HEK293 (cell line): ENCODE results near the gene R3HDM2.

Experiments used
- CTCF ChIA-PET: fragments of 350-600 bp; formaldehyde crosslinking; extraction: SDS; loops from one replicate; lab custom pipeline; 2021; ENCODE audit warnings: antibody characterized with exemption; lab: Yijun Ruan, JAX
- POLR2A ChIA-PET: fragments of 300-600 bp; formaldehyde crosslinking; extraction: SDS; loops from one replicate; lab custom pipeline; 2020; ENCODE audit warnings: antibody characterized with exemption, inconsistent platforms; lab: Yijun Ruan, JAX
- H3K27ac ChIP-seq: fragments of 200-500 bp; sonication (Bioruptor generic); 2 replicates; pipeline ENCODE4 v1.5.1; 2014; ENCODE audit warnings: low read depth, low read length, control low read depth, inconsistent platforms; ENCODE audit errors: extremely low read depth
- H3K36me3 ChIP-seq, 2 experiments: fragments of 200-500 bp in 1 of 2; sonication (Bioruptor generic) in 1 of 2; 1 replicate in 1 of 2; 2 replicates in 1 of 2; pipeline ENCODE4 v1.5.1; 2014 to 2017; ENCODE audit warnings: inconsistent platforms in 2 of 2, low read length in 2 of 2; ENCODE audit not compliant: control insufficient read depth in 2 of 2, insufficient read depth in 1 of 2
- H3K4me1 ChIP-seq: fragments of 200-500 bp; sonication (Bioruptor generic); 2 replicates; pipeline ENCODE4 v1.5.1; 2014; ENCODE audit warnings: mild to moderate bottlenecking, low read length, inconsistent platforms; ENCODE audit not compliant: control insufficient read depth, insufficient read depth
- H3K4me3 ChIP-seq: 2 replicates; pipeline ENCODE4 v1.5.1; 2011; ENCODE audit warnings: low read depth, mild to moderate bottlenecking, control low read depth, low read length, moderate library complexity
- H3K9me3 ChIP-seq: fragments of 200-500 bp; sonication (Bioruptor generic); 2 replicates; pipeline ENCODE4 v1.5.1; 2014; ENCODE audit warnings: low read depth, low read length, inconsistent platforms; ENCODE audit not compliant: control insufficient read depth, insufficient read depth
- GLIS2 ChIP-seq: fragments of 450-650 bp; formaldehyde crosslinking; IDR thresholded peaks from 2 replicates; pipeline ENCODE4 v1.5.1; 2016; ENCODE audit warnings: missing biosample characterization, missing genetic modification characterization
- SCRT1 ChIP-seq: fragments of 450-650 bp; formaldehyde crosslinking; IDR thresholded peaks from 2 replicates; pipeline ENCODE4 v1.5.1; 2016; ENCODE audit warnings: missing biosample characterization, missing genetic modification characterization, borderline replicate concordance
- SETDB1 ChIP-seq: IDR thresholded peaks from one replicate; pipeline ENCODE4 v1.6.1; 2017; ENCODE audit warnings: mild to moderate bottlenecking, low read length, moderate library complexity, mixed read lengths; ENCODE audit not compliant: insufficient read length
- ZBTB17 ChIP-seq: fragments of 450-650 bp; formaldehyde crosslinking; IDR thresholded peaks from 2 replicates; pipeline ENCODE4 v1.5.1; 2016; ENCODE audit warnings: missing biosample characterization, missing genetic modification characterization
- ZFHX2 ChIP-seq: fragments of 450-650 bp; formaldehyde crosslinking; conservative IDR thresholded peaks from 2 replicates; pipeline ENCODE4 v1.5.1; 2016; ENCODE audit warnings: missing biosample characterization, missing genetic modification characterization
- ZNF114 ChIP-seq: fragments of 450-650 bp; formaldehyde crosslinking; IDR thresholded peaks from 2 replicates; pipeline ENCODE4 v1.5.0; 2017; ENCODE audit warnings: missing biosample characterization, missing genetic modification characterization
- ZNF239 ChIP-seq: fragments of 450-650 bp; formaldehyde crosslinking; IDR thresholded peaks from 2 replicates; pipeline ENCODE4 v1.5.1; 2016; ENCODE audit warnings: missing biosample characterization, missing genetic modification characterization
- ZNF311 ChIP-seq: fragments of 450-650 bp; formaldehyde crosslinking; IDR thresholded peaks from 2 replicates; pipeline ENCODE4 v1.5.1; 2017; ENCODE audit warnings: missing biosample characterization, missing genetic modification characterization, borderline replicate concordance
- ZNF335 ChIP-seq: fragments of 450-650 bp; formaldehyde crosslinking; conservative IDR thresholded peaks from 2 replicates; pipeline ENCODE4 v1.5.1; 2016; ENCODE audit warnings: missing biosample characterization, missing genetic modification characterization
- ZNF366 ChIP-seq: fragments of 450-650 bp; formaldehyde crosslinking; conservative IDR thresholded peaks from 2 replicates; pipeline ENCODE4 v1.5.1; 2016; ENCODE audit warnings: missing biosample characterization, missing genetic modification characterization
- ZNF501 ChIP-seq: fragments of 450-650 bp; formaldehyde crosslinking; IDR thresholded peaks from 2 replicates; pipeline ENCODE4 v1.5.1; 2016; ENCODE audit warnings: missing biosample characterization, missing genetic modification characterization
- ZNF510 ChIP-seq: fragments of 450-650 bp; formaldehyde crosslinking; IDR thresholded peaks from 2 replicates; pipeline ENCODE4 v1.5.1; 2018; ENCODE audit warnings: mild to moderate bottlenecking, missing genetic modification characterization, missing biosample characterization; ENCODE audit not compliant: insufficient replicate concordance
- ZNF629 ChIP-seq: fragments of 450-650 bp; formaldehyde crosslinking; IDR thresholded peaks from 2 replicates; pipeline ENCODE4 v1.5.1; 2017; ENCODE audit warnings: missing biosample characterization, missing genetic modification characterization
- ZNF785 ChIP-seq: fragments of 450-650 bp; formaldehyde crosslinking; IDR thresholded peaks from 2 replicates; pipeline ENCODE4 v1.5.1; 2016; ENCODE audit warnings: missing biosample characterization, missing genetic modification characterization
- TF ChIP-seq, protein P1 (sequence below): fragments of 450-650 bp; formaldehyde crosslinking; IDR thresholded peaks from 2 replicates; pipeline ENCODE4 v1.5.1; 2016; ENCODE audit warnings: missing biosample characterization, missing genetic modification characterization, low read depth
- TF ChIP-seq, protein P2 (sequence below): fragments of 450-650 bp; formaldehyde crosslinking; IDR thresholded peaks from 2 replicates; pipeline ENCODE4 v1.5.1; 2017; ENCODE audit warnings: missing biosample characterization, missing genetic modification characterization
- TF ChIP-seq, protein P3 (sequence below): fragments of 450-650 bp; formaldehyde crosslinking; IDR thresholded peaks from 2 replicates; pipeline ENCODE4 v1.5.1; 2016; ENCODE audit warnings: missing biosample characterization, missing genetic modification characterization
- TF ChIP-seq, protein P4 (sequence below): fragments of 450-650 bp; formaldehyde crosslinking; IDR thresholded peaks from 2 replicates; pipeline ENCODE4 v1.5.1; 2016; ENCODE audit warnings: missing biosample characterization, missing genetic modification characterization
- TF ChIP-seq, protein P5 (sequence below): fragments of 450-650 bp; formaldehyde crosslinking; IDR thresholded peaks from 2 replicates; pipeline ENCODE4 v1.5.1; 2016; ENCODE audit warnings: missing biosample characterization, missing genetic modification characterization
- TF ChIP-seq, protein P6 (sequence below): fragments of 450-650 bp; formaldehyde crosslinking; IDR thresholded peaks from 2 replicates; pipeline ENCODE4 v1.5.1; 2016; ENCODE audit warnings: missing biosample characterization, missing genetic modification characterization
- TF ChIP-seq, protein P7 (sequence below): fragments of 450-650 bp; formaldehyde crosslinking; IDR thresholded peaks from 2 replicates; pipeline ENCODE4 v1.5.1; 2016; ENCODE audit warnings: missing biosample characterization, missing genetic modification characterization

The R3HDM2 gene

DNA sequence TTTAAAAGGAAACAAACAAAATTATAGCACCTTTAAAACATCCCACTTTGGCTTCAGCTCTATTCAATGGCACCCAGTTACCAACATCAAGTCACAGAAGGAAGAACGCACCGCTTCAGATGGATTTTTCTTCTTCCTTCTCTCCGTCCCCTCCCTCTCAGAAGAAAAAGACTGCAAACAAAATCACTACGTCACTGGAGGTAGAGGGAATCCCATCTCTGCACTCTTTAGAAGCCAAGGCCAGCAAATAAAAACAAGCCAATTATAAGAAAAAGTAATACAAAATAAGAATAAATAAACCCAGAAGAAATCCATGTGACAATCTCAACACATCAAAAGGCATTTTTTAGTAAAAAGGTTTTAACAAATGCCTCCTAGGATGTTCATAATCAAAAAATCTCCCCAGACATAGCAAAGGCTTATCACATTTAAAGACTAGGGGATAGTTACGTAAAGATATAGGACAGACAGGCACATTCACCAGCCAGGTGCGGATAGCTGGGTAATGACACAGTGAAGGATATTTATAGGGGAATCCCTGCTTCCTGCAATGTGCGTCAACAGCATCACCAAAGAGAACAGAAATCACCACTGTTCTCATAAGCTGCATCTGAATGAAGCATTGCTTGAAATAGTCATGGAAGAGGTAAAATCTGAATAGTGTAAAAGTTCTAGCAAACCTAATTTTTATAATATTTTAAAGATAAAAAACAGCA is 89.4 kb downstream of the R3HDM2 start:
- H3K4me3 ChIP-seq = no peak overlapping the region
- POLR2A ChIA-PET = interaction anchor here (1.7 kb wide), 1 partner anchor 9 kb away, joined by 6 read pairs; no protein-coding TSS in a partner anchor
- TF ChIP-seq ZNF501 (peak; percentile 46; the same call in 1 of the 2 replicates), ZNF366 (tag by site-specific recombination) (peak; percentile 79), ZNF335 (peak; percentile 38; the same call in 1 of the 2 replicates), ZNF629 (tag by site-specific recombination) (peak; percentile 71; the same call in 1 of the 2 replicates), GLIS2 (no peak), ZNF239 (tag by site-specific recombination) (no peak), ZNF510 (no peak), SCRT1 (no peak), ZBTB17 (tag by site-specific recombination) (peak; percentile 85)
- TF ChIP-seq, protein P1, sequence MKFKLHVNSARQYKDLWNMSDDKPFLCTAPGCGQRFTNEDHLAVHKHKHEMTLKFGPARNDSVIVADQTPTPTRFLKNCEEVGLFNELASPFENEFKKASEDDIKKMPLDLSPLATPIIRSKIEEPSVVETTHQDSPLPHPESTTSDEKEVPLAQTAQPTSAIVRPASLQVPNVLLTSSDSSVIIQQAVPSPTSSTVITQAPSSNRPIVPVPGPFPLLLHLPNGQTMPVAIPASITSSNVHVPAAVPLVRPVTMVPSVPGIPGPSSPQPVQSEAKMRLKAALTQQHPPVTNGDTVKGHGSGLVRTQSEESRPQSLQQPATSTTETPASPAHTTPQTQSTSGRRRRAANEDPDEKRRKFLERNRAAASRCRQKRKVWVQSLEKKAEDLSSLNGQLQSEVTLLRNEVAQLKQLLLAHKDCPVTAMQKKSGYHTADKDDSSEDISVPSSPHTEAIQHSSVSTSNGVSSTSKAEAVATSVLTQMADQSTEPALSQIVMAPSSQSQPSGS (tag by site-specific recombination) = peak; percentile 70
- TF ChIP-seq, protein P2, sequence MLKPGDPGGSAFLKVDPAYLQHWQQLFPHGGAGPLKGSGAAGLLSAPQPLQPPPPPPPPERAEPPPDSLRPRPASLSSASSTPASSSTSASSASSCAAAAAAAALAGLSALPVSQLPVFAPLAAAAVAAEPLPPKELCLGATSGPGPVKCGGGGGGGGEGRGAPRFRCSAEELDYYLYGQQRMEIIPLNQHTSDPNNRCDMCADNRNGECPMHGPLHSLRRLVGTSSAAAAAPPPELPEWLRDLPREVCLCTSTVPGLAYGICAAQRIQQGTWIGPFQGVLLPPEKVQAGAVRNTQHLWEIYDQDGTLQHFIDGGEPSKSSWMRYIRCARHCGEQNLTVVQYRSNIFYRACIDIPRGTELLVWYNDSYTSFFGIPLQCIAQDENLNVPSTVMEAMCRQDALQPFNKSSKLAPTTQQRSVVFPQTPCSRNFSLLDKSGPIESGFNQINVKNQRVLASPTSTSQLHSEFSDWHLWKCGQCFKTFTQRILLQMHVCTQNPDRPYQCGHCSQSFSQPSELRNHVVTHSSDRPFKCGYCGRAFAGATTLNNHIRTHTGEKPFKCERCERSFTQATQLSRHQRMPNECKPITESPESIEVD (tag by site-specific recombination) = 0 out of 2 replicates have a peak, but pooled peaks have one; percentile 3
- TF ChIP-seq, protein P3, sequence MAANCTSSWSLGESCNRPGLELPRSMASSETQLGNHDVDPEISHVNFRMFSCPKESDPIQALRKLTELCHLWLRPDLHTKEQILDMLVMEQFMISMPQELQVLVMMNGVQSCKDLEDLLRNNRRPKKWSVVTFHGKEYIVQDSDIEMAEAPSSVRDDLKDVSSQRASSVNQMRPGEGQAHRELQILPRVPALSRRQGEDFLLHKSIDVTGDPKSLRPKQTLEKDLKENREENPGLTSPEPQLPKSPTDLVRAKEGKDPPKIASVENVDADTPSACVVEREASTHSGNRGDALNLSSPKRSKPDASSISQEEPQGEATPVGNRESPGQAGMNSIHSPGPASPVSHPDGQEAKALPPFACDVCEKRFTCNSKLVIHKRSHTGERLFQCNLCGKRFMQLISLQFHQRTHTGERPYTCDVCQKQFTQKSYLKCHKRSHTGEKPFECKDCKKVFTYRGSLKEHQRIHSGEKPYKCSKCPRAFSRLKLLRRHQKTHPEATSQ (tag by site-specific recombination) = no peak
- H3K27ac ChIP-seq = no peak overlapping the region
- CTCF ChIA-PET = interaction anchor here (0.7 to 1.8 kb wide), 6 partner anchors 33 to 112 kb away, joined by 3 to 11 read pairs (median 4); no protein-coding TSS in a partner anchor
- peaks cover 22% of the 10 kb centered on the region for H3K4me1 ChIP-seq
- peaks cover 0 to 4% of the 10 kb centered on the region in 2 experiments; a peak in 1 of 3 replicates for H3K36me3 ChIP-seq
- H3K9me3 ChIP-seq = no peaks in the 10 kb centered on the region

DNA sequence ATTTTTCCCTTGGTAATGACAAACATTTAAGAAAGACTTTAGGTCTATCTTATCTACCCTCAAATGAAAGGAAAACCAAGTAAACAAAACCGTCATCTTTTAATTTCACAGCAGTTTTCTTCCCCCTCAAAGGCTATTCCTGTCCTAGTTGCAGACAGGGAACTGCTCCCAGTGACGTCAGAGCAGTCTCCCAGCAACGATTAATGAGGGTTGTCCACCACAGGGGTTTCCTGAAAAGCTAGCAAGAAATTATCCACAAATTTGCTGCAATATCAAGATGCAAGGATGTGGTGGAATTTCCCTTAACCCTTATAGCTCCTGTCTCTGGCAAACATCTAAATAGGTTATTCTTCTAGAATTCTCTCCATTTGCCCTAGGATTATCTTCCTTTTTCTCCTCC is 90.7 kb downstream of the R3HDM2 start:
- no peaks in the 10 kb centered on the region for H3K9me3 ChIP-seq
- peaks cover 0 to 4% of the 10 kb centered on the region in 2 experiments; a peak in 1 of 3 replicates for H3K36me3 ChIP-seq
- H3K4me3 ChIP-seq = no peak overlapping the region
- ChIA-PET CTCF (interaction anchor here (0.7 to 2.0 kb wide), 3 partner anchors 32 to 116 kb away, joined by 3 to 8 read pairs (median 6); no protein-coding TSS in a partner anchor), POLR2A (no interaction called here)
- H3K27ac ChIP-seq = no peak overlapping the region
- peaks cover 22% of the 10 kb centered on the region for H3K4me1 ChIP-seq
- TF ChIP-seq, protein P4, sequence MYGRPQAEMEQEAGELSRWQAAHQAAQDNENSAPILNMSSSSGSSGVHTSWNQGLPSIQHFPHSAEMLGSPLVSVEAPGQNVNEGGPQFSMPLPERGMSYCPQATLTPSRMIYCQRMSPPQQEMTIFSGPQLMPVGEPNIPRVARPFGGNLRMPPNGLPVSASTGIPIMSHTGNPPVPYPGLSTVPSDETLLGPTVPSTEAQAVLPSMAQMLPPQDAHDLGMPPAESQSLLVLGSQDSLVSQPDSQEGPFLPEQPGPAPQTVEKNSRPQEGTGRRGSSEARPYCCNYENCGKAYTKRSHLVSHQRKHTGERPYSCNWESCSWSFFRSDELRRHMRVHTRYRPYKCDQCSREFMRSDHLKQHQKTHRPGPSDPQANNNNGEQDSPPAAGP = no peak
- TF ChIP-seq ZNF311 (tag by site-specific recombination) (no peak), ZNF114 (no peak), ZNF785 (tag by site-specific recombination) (no peak), ZFHX2 (tag by site-specific recombination) (no peak), SETDB1 (no peak)
- TF ChIP-seq, protein P5, sequence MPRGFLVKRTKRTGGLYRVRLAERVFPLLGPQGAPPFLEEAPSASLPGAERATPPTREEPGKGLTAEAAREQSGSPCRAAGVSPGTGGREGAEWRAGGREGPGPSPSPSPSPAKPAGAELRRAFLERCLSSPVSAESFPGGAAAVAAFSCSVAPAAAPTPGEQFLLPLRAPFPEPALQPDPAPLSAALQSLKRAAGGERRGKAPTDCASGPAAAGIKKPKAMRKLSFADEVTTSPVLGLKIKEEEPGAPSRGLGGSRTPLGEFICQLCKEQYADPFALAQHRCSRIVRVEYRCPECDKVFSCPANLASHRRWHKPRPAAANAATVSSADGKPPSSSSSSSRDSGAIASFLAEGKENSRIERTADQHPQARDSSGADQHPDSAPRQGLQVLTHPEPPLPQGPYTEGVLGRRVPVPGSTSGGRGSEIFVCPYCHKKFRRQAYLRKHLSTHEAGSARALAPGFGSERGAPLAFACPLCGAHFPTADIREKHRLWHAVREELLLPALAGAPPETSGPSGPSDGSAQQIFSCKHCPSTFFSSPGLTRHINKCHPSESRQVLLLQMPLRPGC (tag by site-specific recombination) = peak; percentile 77; the same call in 1 of the 2 replicates
- TF ChIP-seq, protein P6, sequence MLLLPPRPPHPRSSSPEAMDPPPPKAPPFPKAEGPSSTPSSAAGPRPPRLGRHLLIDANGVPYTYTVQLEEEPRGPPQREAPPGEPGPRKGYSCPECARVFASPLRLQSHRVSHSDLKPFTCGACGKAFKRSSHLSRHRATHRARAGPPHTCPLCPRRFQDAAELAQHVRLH (tag by site-specific recombination) = 0 out of 2 replicates have a peak, but pooled peaks have one; percentile 51
- TF ChIP-seq, protein P7, sequence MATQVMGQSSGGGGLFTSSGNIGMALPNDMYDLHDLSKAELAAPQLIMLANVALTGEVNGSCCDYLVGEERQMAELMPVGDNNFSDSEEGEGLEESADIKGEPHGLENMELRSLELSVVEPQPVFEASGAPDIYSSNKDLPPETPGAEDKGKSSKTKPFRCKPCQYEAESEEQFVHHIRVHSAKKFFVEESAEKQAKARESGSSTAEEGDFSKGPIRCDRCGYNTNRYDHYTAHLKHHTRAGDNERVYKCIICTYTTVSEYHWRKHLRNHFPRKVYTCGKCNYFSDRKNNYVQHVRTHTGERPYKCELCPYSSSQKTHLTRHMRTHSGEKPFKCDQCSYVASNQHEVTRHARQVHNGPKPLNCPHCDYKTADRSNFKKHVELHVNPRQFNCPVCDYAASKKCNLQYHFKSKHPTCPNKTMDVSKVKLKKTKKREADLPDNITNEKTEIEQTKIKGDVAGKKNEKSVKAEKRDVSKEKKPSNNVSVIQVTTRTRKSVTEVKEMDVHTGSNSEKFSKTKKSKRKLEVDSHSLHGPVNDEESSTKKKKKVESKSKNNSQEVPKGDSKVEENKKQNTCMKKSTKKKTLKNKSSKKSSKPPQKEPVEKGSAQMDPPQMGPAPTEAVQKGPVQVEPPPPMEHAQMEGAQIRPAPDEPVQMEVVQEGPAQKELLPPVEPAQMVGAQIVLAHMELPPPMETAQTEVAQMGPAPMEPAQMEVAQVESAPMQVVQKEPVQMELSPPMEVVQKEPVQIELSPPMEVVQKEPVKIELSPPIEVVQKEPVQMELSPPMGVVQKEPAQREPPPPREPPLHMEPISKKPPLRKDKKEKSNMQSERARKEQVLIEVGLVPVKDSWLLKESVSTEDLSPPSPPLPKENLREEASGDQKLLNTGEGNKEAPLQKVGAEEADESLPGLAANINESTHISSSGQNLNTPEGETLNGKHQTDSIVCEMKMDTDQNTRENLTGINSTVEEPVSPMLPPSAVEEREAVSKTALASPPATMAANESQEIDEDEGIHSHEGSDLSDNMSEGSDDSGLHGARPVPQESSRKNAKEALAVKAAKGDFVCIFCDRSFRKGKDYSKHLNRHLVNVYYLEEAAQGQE = no peak
